Uterus (tissue), 2 donors: ENCODE measurements around the gene UGT1A8.

Source experiments
- CTCF ChIP-seq, 4 experiments: fragments of 200-600 bp in 2 of 4; fragments of 450-650 bp in 2 of 4; sonication (generic) in 2 of 4; IDR thresholded peaks; one replicate each; pipeline ENCODE4 v1.5.1; 2016 to 2019; ENCODE audit warnings: antibody characterized with exemption in 4 of 4, mild to moderate bottlenecking in 2 of 4, moderate library complexity in 1 of 4
- POLR2A ChIP-seq, 2 donors: fragments of 450-650 bp; IDR thresholded peaks; one replicate each; pipeline ENCODE4 v1.6.1; 2016; ENCODE audit warnings: antibody characterized with exemption in 2 of 2, mild to moderate bottlenecking in 1 of 2, moderate library complexity in 1 of 2

GRCh38 chr2:233688341-233688740, 70.9 kb downstream of the UGT1A8 start:
- TF ChIP-seq CTCF (IDR thresholded peaks at IDR 0.05) (no peak), POLR2A (IDR thresholded peaks at IDR 0.05) (no peak)
